ENCODE measurements around the gene FAAP20.

The FAAP20 gene

GRCh38 chr1:2238361-2239012 is 43.9 kb upstream of the FAAP20 start:
- TF ChIP-seq CTCF (IDR thresholded peaks at IDR 0.05; ENCODE audit: extremely low read depth, missing control alignments) = no peak
- no peak for DNase-seq (ENCODE audit: low spot score)

- TF ChIP-seq CTCF (IDR thresholded peaks at IDR 0.05; ENCODE audit: extremely low read depth, missing control alignments) = no peak
- no peak for DNase-seq (ENCODE audit: low spot score)
These were observed 43.2 kb upstream of the FAAP20 start for GRCh38 chr1:2237773-2238172.

GRCh38 chr1:2236695-2237677 is 42.4 kb upstream of the FAAP20 start:
- DNase-seq (ENCODE audit: low spot score) = no peak
- no peak for TF ChIP-seq CTCF (IDR thresholded peaks at IDR 0.05; ENCODE audit: extremely low read depth, missing control alignments)

GRCh38 chr1:2235300-2235998 is 40.9 kb upstream of the FAAP20 start:
- DNase-seq (ENCODE audit: low spot score) = no peak
- TF ChIP-seq CTCF (IDR thresholded peaks at IDR 0.05; ENCODE audit: extremely low read depth, missing control alignments) = no peak

GRCh38 chr1:2234762-2235113 is 40.2 kb upstream of the FAAP20 start:
- DNase-seq (ENCODE audit: low spot score) = no peak
- TF ChIP-seq CTCF (IDR thresholded peaks at IDR 0.05; ENCODE audit: extremely low read depth, missing control alignments) = no peak

GRCh38 chr1:2233997-2234761 is 39.6 kb upstream of the FAAP20 start:
- TF ChIP-seq CTCF (IDR thresholded peaks at IDR 0.05; ENCODE audit: extremely low read depth, missing control alignments) = no peak
- DNase-seq (ENCODE audit: low spot score) = peak; percentile 73
